ENCODE measurements around the gene CAMSAP1.

DNA sequence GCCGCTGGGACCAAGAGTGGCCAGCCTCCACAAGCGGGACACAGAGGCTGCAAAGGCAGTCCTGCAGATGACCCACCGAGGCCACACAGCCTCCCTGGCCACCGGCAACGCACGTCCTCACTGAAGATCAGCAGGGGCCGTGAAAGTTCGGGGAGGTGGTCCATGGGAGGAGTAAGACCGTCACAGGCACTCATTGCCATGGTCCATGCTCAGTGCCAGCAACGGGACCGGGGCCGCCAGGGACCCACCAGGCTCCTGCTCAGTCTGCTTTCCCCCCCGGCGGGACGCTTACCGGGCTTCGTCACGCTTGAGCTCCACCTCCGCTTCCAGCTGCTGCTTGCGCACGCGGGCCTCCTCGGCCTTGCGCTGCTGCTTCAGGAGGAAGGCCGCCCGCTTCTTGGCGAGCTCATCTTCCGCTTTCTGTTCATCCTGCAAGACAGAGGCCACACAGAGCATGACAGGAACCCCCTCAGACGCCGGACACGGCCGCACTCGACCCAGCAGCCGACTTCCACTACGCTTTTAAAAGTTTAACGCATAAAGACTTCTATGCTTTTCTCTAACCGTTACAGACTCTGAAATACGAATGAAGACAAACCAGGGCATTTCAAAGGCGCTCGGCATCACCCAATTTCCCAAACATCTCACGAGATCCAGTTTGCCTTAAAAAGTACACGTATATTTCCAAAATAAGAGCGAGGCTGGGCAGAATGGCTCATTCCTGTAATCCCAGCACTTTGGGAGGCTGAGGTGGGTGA, 88.4 kb downstream of the CAMSAP1 start:
- TF ChIP-seq, protein P1, sequence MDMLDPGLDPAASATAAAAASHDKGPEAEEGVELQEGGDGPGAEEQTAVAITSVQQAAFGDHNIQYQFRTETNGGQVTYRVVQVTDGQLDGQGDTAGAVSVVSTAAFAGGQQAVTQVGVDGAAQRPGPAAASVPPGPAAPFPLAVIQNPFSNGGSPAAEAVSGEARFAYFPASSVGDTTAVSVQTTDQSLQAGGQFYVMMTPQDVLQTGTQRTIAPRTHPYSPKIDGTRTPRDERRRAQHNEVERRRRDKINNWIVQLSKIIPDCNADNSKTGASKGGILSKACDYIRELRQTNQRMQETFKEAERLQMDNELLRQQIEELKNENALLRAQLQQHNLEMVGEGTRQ (IDR thresholded peaks at IDR 0.05; ENCODE audit: borderline replicate concordance, low read depth, low read length), result no peak
- no peak for TF ChIP-seq JUND (IDR thresholded peaks at IDR 0.05; ENCODE audit: low read depth, low read length)
- TF ChIP-seq, protein P2, sequence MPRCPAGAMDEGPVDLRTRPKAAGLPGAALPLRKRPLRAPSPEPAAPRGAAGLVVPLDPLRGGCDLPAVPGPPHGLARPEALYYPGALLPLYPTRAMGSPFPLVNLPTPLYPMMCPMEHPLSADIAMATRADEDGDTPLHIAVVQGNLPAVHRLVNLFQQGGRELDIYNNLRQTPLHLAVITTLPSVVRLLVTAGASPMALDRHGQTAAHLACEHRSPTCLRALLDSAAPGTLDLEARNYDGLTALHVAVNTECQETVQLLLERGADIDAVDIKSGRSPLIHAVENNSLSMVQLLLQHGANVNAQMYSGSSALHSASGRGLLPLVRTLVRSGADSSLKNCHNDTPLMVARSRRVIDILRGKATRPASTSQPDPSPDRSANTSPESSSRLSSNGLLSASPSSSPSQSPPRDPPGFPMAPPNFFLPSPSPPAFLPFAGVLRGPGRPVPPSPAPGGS (IDR thresholded peaks at IDR 0.05; ENCODE audit: borderline replicate concordance, insufficient read depth, low read depth, low read length, poor library complexity, severe bottlenecking), result no peak
- TF ChIP-seq TCF7 (IDR thresholded peaks at IDR 0.05; ENCODE audit: borderline replicate concordance), result no peak
- no peak for TF ChIP-seq POLR2A (IDR thresholded peaks at IDR 0.05; ENCODE audit: low read depth, low read length)
- TF ChIP-seq EP300 (IDR thresholded peaks at IDR 0.05; ENCODE audit: borderline replicate concordance in 1 of 2, control insufficient read depth in 1 of 2, low read depth in 2 of 2, low read length in 2 of 2), result no peak
- no peak for TF ChIP-seq ESRRA (IDR thresholded peaks at IDR 0.05; ENCODE audit: low read length)
- TF ChIP-seq ZNF24 (IDR thresholded peaks at IDR 0.05), result no peak
- no peak for TF ChIP-seq MYC (IDR thresholded peaks at IDR 0.05; ENCODE audit: insufficient read depth, insufficient read length, insufficient replicate concordance, low read length, severe bottlenecking)
